ENCODE results near the gene CLMP. TPM values are rescaled to one million over a fixed set of nuclear protein-coding genes. Genes with fewer than 3 reads are reported as not detected.

The CLMP gene
- total and polyA plus RNA-seq, 4 donors = 0.12 to 1.3 (median 0.35) TPM

DNA sequence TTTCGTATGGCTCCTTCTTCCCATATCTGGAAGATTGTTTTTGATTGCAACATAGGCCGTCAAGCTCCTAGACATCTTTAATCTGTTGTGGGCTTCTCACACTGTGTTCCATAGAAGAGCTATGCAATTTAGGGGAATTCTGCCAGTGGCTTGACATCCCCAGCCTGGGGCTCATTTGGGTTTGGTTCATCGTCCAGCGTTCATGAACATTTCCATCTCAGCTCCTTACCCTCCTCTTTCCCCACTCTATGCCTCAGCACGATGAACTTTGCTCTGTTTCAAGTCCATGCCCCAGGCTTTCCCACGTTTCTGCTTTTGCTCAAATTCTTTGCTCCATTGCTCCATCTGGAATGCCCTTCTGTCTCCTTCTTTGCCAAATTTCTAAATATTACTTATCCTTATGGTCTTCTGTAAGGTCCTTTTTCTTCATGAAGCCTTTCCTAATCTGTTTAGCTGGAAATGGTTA, 26.1 kb upstream of the CLMP start:
- Histone ChIP-seq H3K36me3 (ENCODE audit: control insufficient read depth in 4 of 4, insufficient read depth in 3 of 4, low read depth in 1 of 4, low read length in 3 of 4) (no peaks in the 10 kb centered on the region), H3K27me3 (ENCODE audit: control insufficient read depth in 4 of 4, insufficient read depth in 4 of 4, low read length in 3 of 4) (peaks cover 0 to 2% (median 0%) of the 10 kb centered on the region in 4 donors), H3K4me1 (ENCODE audit: control insufficient read depth in 4 of 4, insufficient read depth in 4 of 4, low read length in 3 of 4) (no peaks in the 10 kb centered on the region), H3K4me3 (ENCODE audit: low read depth in 1 of 3, low read length in 3 of 3) (no peak overlapping the region), H3K9ac (ENCODE audit: low read depth in 1 of 2, low read length in 2 of 2) (no peak overlapping the region), H3K27ac (ENCODE audit: low read depth in 1 of 2, low read length in 2 of 2) (no peak overlapping the region), H3K9me3 (ENCODE audit: control insufficient read depth in 4 of 4, low read length in 3 of 4) (peaks cover 0 to 8% (median 2%) of the 10 kb centered on the region in 4 donors)
- 69% methylated on average over 6 of the region's 6 CpGs for WGBS
- TF ChIP-seq YY1 (IDR thresholded peaks at IDR 0.05) (no peak), NR2F2 (IDR thresholded peaks at IDR 0.05) (peak; percentile 10)
- no peak for DNase-seq (ENCODE audit: low spot score)

DNA sequence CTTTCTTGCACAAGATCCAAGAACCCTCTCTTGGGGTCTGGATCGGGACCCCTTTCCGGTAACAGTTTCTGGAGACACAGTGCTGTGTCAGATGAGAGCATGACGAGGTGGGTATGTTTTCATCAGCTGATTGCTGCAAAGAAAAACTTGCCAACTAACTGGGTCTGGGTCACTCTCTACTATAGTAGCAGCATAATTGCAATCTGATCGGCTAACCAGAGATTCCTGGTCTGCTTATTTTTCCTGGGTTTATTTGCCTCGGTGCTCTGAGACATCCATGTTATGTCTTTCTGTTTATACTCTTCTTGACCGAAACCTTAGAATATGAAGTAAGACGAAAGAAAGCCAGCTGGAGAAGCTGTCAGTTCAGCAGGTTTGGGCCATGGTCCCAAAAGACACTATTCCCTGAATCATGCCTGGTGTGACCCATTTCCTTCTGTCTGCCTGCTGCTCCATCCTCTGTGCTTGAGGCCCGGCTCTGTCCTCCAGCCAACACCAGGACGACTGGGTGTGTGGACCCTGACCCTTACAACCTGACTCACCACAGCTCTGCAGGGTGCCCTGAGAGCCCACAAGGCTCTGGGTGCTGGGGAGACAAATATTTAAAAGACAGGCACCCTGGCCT, 24.1 kb upstream of the CLMP start:
- no peaks in the 10 kb centered on the region for H3K36me3 ChIP-seq (ENCODE audit: control insufficient read depth in 4 of 4, insufficient read depth in 3 of 4, low read depth in 1 of 4, low read length in 3 of 4)
- TF ChIP-seq, protein P1, sequence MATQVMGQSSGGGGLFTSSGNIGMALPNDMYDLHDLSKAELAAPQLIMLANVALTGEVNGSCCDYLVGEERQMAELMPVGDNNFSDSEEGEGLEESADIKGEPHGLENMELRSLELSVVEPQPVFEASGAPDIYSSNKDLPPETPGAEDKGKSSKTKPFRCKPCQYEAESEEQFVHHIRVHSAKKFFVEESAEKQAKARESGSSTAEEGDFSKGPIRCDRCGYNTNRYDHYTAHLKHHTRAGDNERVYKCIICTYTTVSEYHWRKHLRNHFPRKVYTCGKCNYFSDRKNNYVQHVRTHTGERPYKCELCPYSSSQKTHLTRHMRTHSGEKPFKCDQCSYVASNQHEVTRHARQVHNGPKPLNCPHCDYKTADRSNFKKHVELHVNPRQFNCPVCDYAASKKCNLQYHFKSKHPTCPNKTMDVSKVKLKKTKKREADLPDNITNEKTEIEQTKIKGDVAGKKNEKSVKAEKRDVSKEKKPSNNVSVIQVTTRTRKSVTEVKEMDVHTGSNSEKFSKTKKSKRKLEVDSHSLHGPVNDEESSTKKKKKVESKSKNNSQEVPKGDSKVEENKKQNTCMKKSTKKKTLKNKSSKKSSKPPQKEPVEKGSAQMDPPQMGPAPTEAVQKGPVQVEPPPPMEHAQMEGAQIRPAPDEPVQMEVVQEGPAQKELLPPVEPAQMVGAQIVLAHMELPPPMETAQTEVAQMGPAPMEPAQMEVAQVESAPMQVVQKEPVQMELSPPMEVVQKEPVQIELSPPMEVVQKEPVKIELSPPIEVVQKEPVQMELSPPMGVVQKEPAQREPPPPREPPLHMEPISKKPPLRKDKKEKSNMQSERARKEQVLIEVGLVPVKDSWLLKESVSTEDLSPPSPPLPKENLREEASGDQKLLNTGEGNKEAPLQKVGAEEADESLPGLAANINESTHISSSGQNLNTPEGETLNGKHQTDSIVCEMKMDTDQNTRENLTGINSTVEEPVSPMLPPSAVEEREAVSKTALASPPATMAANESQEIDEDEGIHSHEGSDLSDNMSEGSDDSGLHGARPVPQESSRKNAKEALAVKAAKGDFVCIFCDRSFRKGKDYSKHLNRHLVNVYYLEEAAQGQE (IDR thresholded peaks at IDR 0.05) = no peak
- TF ChIP-seq RXRA (IDR thresholded peaks at IDR 0.05) = no peak
- TF ChIP-seq HNF4A (conservative IDR thresholded peaks at IDR 0.05) = no peak
- TF ChIP-seq, protein P2, sequence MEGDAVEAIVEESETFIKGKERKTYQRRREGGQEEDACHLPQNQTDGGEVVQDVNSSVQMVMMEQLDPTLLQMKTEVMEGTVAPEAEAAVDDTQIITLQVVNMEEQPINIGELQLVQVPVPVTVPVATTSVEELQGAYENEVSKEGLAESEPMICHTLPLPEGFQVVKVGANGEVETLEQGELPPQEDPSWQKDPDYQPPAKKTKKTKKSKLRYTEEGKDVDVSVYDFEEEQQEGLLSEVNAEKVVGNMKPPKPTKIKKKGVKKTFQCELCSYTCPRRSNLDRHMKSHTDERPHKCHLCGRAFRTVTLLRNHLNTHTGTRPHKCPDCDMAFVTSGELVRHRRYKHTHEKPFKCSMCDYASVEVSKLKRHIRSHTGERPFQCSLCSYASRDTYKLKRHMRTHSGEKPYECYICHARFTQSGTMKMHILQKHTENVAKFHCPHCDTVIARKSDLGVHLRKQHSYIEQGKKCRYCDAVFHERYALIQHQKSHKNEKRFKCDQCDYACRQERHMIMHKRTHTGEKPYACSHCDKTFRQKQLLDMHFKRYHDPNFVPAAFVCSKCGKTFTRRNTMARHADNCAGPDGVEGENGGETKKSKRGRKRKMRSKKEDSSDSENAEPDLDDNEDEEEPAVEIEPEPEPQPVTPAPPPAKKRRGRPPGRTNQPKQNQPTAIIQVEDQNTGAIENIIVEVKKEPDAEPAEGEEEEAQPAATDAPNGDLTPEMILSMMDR (IDR thresholded peaks at IDR 0.05; ENCODE audit: low read depth, low read length, missing input control) = no peak
- no peak for TF ChIP-seq JUND (IDR thresholded peaks at IDR 0.05)
- no peak for TF ChIP-seq HNF4G (IDR thresholded peaks at IDR 0.05)
- TF ChIP-seq SP1 (IDR thresholded peaks at IDR 0.05) = no peak
- TF ChIP-seq MAX (IDR thresholded peaks at IDR 0.05) = no peak
- TF ChIP-seq NR2F2 (IDR thresholded peaks at IDR 0.05) = no peak
- TF ChIP-seq, protein P3, sequence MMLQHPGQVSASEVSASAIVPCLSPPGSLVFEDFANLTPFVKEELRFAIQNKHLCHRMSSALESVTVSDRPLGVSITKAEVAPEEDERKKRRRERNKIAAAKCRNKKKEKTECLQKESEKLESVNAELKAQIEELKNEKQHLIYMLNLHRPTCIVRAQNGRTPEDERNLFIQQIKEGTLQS (IDR thresholded peaks at IDR 0.05) = no peak
- TF ChIP-seq GABPA (IDR thresholded peaks at IDR 0.05 in 1 of 2, conservative IDR thresholded peaks at IDR 0.05 in 1 of 2) = no peak
- TF ChIP-seq YY1 (IDR thresholded peaks at IDR 0.05) = no peak
- no peak overlapping the region for H3K27ac ChIP-seq (ENCODE audit: low read depth in 1 of 2, low read length in 2 of 2)
- DNase-seq (ENCODE audit: low spot score) = no peak
- no peak overlapping the region for H3K9ac ChIP-seq (ENCODE audit: low read depth in 1 of 2, low read length in 2 of 2)
- peaks cover 0 to 2% (median 0%) of the 10 kb centered on the region in 4 donors for H3K27me3 ChIP-seq (ENCODE audit: control insufficient read depth in 4 of 4, insufficient read depth in 4 of 4, low read length in 3 of 4)
- no peak overlapping the region for H3K4me3 ChIP-seq (ENCODE audit: low read depth in 1 of 3, low read length in 3 of 3)
- no peaks in the 10 kb centered on the region for H3K4me1 ChIP-seq (ENCODE audit: control insufficient read depth in 4 of 4, insufficient read depth in 4 of 4, low read length in 3 of 4)
- WGBS = 79% methylated on average over 9 of the region's 9 CpGs
- peaks cover 0 to 8% (median 2%) of the 10 kb centered on the region in 4 donors for H3K9me3 ChIP-seq (ENCODE audit: control insufficient read depth in 4 of 4, low read length in 3 of 4)
